ENCODE data around the gene PRLH.

Gene PRLH, protein sequence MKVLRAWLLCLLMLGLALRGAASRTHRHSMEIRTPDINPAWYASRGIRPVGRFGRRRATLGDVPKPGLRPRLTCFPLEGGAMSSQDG
- 0 reads per million in 4 experiments for total RNA-seq

DNA sequence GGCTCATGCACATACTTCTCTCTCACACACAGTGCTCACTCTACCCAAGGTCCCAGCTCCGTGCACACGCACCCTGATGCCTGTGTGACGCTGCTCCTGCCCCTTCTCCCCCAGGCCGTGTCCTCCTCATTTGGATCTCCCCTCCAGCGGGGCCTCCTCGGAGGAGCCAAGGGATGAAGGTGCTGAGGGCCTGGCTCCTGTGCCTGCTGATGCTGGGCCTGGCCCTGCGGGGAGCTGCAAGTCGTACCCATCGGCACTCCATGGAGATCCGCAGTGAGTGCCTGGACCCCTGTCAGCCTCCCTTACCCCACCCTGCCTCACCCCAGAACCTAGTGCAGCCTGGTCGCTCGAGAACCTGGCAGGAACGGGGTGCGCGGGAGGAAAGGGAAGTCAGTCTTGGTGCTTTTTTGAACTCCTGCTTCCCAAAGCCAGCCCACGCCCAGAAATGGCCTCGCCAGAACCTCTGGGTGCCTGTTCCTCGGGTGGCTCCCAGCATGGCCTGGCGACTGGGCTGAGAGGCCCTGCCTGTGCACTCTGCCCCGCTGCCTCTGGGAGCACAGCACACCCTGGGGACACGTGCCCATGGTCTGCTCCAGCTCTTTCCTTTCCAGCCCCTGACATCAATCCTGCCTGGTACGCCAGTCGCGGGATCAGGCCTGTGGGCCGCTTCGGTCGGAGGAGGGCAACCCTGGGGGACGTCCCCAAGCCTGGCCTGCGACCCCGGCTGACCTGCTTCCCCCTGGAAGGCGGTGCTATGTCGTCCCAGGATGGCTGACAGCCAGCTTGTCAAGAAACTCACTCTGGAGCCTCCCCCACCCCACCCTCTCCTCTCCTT, at the start of gene PRLH:
Gene PRLH, plus strand, starts transcription at position 174 of the 835 bp plus-strand sequence. Its CDS starts 0 bp downstream, at position 174.
- DNase-seq = no peak

DNA sequence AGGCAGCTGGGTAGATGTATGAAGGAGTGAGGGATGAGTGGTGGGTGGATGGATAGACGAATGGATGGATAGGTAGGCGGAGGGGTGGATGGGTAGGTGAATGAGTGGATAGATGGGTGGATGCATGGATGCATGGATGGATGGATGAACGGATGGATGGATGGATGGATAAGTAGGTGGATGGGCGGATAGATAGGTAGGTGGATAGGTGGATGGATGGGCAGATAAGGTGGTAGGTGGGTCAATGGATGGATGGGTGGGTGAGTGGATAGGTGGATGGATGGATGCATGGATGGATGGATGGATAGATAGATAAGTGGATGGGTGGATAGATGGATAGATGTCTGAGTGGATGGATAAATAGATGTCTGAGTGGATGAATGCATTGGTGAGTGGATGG, 49.2 kb upstream of the PRLH start:
- DNase-seq = no peak

DNA sequence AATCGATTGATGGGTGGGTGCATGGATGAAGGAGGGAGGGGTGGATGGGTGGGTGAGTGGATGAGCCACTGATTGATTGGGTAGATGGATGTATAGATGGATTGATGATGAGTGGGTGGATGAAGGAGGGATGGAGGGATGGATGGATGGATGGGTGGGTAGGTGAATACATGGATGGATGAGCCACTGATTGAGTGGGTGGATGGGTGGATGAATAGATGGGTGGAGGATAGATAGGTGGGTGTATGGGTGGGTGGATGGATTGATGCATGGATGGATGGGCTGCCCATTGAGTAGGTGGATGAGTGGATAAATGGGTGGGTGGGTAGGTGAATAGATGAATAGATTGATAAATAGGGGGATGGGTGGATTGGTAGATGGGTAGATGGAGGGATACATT, 48.4 kb upstream of the PRLH start:
- no peak for DNase-seq

DNA sequence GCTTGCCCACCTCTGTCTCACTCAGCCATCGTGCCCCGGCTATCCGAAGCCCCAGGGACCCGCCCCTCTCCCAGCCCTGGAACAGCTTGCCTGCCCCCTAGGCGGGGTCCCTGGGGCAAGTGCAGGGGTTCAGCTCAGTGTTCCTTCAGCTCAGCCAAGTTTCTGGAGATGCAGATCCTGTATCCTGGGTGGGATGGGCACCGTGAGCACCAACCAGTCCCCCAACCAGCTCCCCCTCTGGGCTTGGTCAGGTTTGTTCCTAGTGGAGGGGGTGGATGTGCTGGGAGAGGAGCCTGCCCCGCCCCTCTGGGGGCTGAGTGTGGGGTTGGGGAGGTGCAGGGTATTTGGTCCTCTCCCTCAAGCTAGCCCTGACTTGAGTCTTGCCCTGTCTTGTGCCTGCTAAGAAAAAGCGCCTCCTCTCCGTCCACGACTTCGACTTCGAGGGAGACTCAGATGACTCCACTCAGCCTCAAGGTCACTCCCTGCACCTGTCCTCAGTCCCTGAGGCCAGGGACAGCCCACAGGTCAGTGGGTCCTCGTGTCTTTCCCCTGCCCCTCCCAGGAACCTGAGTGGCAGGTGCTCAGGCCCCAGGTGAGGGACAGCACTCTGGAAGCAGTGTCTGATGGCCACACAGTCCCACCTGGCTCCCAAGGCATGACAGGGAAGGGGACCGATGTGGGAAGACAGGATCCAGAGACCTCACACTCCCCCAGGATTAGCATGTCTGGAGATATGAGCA, 46.7 kb upstream of the PRLH start:
- no peak for DNase-seq

DNA sequence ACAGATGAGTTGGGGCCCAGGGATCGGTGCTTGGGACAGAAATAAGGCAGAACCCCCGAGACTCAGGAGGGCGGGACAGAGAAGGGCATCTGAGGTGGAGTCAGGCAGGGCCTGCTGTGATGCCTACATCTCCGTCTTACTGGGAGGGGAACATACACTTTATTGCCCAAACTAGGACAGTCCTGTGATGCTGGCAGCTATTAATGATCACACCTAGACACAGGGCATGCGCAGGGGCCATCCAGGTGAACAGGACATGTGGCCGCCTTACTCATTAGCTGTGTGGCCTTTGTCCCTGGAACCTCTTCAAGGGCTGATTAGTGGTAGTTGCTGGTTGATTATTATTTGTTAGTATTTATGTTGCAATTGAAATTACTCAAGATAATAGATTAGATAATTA, 46.1 kb upstream of the PRLH start:
- DNase-seq = no peak

DNA sequence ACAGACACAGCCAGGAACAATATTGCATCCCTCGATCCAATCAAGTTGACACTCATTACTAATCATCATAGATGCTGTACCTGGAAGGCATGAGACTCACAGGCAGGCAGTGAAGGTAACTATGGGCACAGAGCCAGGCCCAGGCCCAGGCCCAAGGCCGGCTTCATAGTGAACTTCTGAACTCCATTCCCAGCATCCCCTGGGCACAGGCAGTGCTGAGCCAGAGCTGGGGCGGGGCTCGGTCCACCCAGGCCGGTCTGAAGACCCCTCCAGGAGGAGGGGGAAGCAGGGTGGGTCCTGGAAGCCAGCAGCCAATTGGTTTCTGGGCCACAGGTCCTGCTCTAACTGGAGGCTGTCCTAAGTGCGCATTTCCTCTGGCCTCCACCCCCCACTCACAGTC, 41.7 kb upstream of the PRLH start:
- no peak for DNase-seq

DNA sequence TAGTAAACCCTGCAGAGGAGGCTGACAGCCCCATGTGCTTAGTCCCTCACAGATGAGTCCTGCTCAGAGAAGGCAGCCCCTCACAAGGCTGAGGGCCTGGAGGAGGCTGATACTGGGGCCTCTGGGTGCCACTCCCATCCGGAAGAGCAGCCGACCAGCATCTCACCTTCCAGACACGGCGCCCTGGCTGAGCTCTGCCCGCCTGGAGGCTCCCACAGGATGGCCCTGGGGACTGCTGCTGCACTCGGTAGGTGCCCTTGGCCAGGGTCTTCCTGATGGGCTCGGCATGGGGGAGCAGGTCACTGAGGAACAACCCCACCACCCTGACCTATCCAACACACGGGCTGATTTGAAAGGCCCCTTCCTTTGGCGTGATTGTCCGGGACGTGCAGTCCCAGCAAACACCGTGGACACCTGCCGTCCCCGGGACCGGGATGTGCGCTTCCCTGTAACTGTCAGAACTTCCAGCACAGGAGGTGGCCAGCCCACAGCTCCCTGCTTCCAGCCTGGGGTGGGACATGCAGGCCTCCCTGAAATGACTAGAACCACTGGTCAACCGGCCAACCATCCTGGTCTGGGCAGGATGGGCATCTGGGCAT, 40.7 kb upstream of the PRLH start:
- DNase-seq = no peak

DNA sequence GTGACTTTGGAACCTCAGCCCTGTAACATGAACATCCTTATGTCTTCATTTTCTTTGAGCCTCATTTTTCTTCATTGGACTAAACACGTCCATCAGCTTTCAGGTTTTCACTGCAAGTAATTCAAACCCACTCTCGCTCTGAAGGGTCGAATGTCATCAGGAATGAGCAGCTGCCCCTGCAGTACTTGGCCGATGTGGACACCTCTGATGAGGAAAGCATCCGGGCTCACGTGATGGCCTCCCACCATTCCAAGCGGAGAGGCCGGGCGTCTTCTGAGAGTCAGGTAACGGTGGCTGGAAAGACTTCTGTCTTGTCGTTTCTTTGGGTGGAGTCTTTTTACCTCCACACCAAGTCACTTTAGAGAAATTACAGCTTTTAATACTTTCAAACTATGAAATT, 39.1 kb upstream of the PRLH start:
- DNase-seq = no peak

DNA sequence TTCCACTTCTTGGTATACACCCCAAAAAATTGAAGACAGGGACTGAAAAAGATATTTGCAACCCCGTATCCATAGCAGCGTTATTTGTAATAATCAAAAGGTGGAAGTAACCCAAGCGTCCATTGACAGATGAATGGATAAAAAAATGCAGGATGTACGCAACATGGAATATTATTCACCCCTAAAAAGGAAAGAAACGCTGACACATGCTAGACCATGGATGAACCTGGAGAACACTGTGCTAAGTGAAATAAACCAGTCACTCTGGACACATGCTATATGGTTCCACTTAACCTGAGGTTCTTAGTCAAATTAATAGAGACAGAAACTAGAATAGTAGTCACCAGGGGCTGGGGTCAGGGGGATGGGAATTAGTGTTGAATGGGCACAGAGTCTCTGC, 38.6 kb upstream of the PRLH start:
- DNase-seq = no peak

DNA sequence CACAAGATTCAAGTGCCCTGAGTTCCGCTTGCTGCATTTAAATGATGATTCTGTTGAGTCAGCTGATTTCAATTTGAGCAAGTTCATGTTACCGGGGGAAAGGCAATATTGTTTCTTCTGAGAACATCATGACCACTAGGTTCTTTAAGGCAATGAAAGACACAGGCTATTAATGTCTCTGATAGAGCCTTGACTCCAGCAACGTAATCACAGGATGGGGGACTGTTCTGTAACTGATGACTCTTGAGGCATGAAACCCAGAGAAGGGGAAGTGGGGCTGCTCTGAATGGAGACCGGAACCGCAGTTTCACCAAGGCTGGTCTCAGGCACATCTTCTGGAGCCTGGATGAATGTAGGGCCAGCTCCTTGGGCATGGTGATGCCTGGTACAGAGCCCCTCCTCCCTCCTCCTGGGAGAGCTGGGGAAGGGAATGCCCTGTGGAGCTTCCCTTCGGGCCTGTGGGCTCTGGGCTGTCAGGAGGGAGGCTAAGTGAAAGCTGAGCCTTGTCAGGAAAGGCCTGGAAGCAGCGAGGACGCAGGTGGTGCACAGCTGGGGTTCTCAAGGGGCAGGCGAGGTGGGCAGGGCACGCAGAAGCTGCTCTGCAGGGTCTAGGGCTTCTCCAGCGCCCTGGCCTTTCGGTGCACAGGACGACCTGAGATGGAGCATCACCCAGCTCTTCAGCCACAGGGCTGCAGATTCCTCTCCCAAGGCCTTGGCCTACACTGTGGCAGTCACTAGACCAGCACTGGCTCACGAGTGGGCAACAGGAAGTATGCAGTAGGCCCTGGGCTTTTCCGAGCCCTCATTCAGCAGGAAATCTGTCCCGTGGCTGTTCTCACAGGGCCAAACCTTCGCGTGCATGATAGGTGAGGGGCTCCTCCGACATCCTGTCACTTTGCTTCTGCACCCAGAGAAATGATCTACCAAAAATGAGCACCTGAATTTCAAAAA, 36.6 kb upstream of the PRLH start:
- no peak for DNase-seq

DNA sequence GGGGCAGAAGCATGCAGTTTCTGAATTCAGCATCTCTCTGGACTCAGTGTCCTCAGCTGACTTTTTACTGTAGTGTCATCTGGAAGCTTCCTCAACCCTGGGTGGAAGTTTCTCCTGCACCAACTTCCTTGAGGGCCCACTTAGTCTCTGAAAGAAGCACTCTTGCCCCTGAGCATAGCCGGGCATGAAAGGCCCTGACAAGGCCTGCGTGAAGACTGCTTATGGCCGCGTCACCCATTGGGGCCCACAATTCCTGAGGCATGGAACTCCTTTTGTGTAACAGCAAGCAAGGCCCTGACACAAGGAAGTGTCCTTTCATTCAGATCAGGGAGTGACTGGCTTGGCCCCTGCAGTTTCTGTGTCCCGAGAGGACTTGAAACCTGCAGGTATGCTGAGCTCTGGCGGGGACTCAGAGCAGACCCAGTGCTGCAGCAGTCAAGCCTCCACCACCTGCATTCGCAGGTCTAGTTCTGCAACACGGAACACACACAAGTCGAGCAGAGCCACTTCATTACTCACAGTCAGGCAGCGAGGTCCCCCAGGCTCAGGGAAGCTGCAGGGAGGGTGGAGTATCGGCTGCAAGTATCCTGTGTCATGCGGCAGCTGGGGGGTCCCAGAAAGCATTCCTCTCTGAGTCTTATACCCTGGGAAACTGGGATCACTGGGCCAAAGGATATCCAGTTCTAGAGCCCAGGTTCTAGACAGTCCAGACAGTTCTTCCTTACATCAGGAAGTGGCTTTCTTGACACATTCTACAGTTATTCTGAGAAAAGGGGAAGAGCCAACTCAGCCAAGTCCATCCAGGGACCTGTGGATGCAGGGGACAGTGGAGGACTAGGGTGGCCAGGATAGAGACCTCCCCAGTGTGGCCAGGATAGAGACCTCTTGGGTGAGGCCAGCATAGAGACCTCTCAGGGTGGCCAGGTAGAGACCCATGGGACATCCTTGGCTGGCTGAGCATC, 35.6 kb upstream of the PRLH start:
- no peak for DNase-seq

DNA sequence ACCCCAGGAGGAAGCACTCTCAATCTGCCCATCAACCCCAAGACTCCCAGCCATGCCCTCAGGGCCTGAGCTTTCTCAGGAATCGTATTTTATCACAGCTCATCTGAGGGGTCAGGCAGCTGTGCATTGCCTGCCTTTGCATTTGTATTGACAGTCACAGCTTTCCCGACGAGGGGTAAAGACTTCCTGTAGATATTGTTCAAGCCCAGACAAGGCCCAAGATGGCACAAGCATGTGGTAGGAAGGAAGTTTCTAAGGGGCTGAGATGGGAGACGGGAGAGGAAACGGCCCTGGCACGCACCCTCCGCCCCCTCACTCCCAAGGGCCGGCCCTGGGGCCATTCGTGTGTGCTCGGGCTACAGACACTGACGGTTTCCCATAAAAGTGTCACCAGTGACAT, 34.2 kb upstream of the PRLH start:
- DNase-seq = no peak

DNA sequence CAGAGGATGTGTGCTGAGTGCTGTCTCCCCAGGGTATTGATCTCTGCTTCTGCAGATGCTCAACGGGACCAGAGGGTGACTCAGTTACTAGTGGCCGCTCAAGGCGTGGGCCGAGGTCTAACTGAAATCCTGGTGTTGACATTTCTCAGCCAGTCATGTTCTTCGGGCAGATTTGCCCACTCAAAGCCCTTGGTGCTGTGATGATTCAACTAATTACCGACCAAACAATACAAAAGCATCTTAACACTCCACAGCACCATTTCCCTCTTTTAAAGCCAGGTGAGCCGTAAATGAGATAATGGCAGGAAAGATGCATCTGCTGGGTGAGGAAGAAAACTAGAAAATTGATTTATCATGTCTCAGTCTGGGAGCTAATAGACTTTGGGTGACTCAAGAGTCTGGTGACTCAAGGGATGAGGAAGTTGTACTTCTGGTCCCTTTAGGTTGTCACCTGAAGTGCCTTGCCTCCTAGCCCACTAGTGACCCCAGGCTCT, 32.7 kb upstream of the PRLH start:
- no peak for DNase-seq

DNA sequence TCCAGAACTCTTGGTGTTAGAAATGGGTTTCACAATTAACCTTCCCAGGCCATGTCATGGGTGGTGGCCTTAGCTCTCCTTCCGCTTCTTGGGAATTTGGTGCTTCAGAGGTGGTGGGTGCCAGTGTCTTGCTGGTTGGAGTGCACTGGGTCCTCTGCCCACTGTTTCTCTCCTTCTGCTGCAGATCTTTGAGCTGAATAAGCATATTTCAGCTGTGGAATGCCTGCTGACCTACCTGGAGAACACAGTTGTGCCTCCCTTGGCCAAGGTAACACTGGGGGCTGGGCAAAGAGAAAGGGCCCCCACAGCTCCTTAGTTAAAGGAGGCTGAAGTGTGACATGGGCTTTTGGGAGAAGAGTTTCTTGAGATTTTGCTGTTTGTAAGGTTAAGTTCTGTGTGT, 32.0 kb upstream of the PRLH start:
- DNase-seq = no peak

DNA sequence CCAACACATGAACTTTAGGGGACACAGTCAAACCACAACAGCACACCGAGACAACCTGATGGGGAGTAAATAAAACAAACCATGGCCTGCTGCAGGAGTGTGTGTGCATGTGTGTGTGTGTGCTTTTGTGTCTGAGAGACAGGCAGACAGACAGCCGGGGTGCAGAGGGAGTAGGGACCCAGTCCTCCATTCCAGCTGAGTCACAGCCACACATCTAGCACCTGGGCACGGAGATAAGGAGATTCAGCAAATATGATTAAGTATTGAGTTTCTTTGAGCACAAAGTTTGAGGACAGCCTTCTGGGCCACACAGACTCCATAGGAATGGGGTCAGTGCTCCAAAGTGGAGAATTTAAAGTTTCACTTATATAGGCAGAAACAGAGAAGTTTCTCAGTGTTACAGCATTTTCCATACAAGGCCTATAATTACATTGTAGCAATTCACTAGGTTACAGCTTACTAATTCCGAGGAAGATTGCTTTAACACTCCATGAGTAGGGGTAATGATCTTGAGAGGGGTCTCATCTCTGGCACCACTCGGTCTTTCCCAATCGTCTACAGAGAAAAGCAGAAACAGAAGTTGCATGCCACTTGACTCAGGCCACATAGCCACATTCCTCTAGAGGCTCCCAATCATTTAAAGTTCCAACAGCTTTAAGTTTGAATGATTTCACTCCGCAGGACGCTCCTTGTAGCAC, 30.8 kb upstream of the PRLH start:
- DNase-seq = no peak

DNA sequence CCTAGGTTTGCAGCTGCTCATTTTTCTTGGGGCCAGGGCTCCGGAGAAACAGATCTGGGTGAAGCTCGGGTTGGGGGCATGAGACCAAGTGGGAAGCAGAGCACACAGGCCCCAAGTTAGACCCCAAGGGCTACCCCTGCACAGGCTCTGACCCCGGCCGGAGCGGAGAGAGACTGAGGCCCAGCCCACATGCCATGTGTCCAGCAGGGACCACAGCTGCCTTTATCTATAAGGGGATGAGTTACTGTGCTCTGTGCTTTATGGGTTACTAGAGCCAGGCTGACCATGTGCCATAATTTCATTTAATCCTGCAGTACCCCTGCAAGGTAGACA, 30.3 kb upstream of the PRLH start:
- DNase-seq = no peak

DNA sequence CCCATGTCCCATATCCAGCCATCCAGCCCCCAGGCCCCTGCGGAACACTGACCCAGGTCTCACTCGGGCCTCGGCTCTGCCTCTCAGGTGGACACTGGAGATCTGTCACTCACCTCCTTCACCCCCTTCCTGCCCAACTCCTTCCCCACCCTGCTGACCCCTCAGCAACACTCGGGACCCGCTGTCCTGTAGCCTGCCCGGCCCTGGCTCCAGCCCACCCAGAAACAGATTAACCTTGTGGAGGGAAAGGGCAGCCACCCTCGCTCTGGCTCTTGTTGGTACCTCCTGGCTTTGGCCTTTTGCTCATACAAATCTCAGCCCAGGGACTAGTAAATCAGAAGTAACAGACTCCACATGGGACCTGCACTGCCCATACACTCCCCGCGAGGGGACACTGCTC, 29.8 kb upstream of the PRLH start:
- no peak for DNase-seq

DNA sequence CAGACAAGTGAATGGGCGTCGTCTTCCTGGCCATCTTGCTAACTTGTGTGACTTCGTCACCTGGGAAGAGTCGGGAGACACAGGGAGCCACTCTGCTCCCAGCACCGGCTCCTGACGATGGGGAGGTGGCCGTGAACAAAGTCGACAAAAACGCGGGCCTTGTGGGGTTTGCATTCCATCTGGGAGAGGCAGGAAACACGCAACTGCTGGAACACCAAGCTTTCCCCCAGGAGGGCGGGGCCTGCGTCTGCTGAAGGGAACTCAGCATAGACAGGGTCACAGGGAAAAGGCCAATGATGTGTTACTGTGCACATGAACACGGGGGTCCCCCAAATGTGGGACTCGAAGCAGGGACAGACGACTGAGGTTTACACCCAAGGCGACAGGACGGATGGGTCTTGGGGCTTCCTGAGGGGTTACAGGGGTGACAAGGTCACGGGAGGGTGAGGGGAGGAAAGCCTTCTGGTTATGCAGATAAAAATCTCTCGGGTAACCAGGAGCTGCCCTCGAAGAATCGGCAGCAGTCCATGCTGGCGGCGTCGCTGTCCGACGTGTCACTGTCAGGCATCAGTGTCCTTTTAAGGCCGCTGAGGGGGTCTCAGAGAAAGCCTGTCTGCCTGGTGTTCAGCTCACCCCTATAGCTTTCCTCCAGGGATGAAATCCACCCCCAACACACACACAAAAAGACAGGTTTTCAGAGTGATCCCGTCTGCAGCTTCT, 28.2 kb upstream of the PRLH start:
- no peak for DNase-seq

DNA sequence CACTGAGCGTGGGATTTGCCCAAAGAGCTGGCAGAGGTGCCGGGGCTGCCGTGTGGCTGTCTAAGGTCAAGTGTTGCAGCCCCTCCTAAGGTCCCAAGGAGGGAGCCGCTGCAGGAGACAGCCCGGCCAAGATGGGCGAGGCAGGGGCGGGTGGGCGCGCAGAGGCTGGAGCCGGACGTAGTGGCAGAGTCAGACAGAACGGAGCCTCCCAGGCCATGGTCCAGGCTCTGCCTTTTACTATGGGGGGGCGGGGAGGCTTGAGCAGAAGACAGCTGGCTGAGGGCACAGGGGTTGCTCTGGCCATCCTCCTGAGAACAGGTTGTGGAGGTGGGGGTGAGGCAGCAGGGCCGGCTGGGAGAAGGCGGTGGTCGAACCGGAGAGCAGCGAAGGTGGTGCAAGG, 27.5 kb upstream of the PRLH start:
- no peak for DNase-seq

DNA sequence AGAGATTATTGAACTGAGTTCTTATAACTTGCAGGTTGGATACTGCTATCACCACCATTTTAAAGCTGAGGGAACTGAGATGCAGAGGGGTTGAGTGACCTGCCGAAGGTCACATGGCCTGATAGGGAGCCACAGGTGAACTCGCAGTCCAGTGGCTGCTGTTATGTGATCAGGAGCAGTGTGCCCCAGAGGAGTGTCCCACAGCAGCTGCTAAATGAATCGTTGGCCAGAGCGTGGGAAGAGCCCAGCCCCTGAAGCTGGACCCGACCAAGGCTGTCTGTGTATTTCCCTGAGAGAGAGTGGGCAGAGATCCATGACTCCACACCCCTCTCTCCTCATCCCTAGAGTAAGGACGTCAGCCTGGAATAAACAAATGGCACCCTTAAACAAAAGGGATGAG, 26.7 kb upstream of the PRLH start:
- DNase-seq = no peak

Data from effector CD8-positive, alpha-beta T cell (primary cell).